Upper lobe of left lung (tissue), 4 donors: ENCODE results near the gene FKBP2.

Source experiments
- POLR2AphosphoS5 ChIP-seq, 2 donors: sonication (generic); formaldehyde crosslinking; IDR thresholded peaks; one replicate each; pipeline ENCODE4 v1.5.1; 2017; ENCODE audit warnings: antibody characterized with exemption in 2 of 2
- TF ChIP-seq, protein P1 (sequence below), 6 experiments: fragments of 450-650 bp in 4 of 6; fragments of 200-600 bp in 2 of 6; sonication (generic) in 2 of 6; IDR thresholded peaks; one replicate each; pipeline ENCODE4 v1.5.1; 2016 to 2019; ENCODE audit warnings: antibody characterized with exemption in 6 of 6

DNA sequence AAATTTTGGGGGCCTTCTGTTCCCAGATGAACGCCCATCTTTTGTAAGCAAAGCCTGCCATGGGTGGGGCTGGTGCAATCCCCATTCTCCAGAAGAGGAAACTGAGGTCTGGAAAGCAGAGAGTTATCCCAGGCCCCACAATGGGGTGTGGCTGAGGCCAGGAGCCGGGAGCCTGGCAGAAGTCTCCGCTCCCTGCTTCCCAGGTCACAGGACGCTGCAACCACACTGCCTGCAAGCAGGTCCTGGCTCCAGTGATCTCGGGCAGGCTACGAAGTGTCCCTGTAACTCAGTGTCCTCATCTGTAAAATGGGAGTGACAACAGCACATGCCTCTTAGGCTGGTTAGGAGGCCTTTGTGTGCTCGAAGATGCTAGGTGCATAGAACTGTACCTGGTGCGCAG lies 12.1 kb downstream of the FKBP2 start:
- TF ChIP-seq, protein P1, sequence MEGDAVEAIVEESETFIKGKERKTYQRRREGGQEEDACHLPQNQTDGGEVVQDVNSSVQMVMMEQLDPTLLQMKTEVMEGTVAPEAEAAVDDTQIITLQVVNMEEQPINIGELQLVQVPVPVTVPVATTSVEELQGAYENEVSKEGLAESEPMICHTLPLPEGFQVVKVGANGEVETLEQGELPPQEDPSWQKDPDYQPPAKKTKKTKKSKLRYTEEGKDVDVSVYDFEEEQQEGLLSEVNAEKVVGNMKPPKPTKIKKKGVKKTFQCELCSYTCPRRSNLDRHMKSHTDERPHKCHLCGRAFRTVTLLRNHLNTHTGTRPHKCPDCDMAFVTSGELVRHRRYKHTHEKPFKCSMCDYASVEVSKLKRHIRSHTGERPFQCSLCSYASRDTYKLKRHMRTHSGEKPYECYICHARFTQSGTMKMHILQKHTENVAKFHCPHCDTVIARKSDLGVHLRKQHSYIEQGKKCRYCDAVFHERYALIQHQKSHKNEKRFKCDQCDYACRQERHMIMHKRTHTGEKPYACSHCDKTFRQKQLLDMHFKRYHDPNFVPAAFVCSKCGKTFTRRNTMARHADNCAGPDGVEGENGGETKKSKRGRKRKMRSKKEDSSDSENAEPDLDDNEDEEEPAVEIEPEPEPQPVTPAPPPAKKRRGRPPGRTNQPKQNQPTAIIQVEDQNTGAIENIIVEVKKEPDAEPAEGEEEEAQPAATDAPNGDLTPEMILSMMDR (IDR thresholded peaks at IDR 0.05) = no peak
- TF ChIP-seq POLR2AphosphoS5 (IDR thresholded peaks at IDR 0.05) = no peak
